CD4-positive, alpha-beta T cell treated with Interferon alpha-2 for 1 hour (primary cell): ENCODE results near the gene TEX22.
A peak's percentile ranks its signal among the peaks of the same experiment; 100 is the strongest.

ENCODE experiments used
- DNase-seq, 2 donors: peaks; one replicate each; pipeline ENCODE4 v3.0.0-alpha.2; 2020 to 2022

Gene TEX22

DNA sequence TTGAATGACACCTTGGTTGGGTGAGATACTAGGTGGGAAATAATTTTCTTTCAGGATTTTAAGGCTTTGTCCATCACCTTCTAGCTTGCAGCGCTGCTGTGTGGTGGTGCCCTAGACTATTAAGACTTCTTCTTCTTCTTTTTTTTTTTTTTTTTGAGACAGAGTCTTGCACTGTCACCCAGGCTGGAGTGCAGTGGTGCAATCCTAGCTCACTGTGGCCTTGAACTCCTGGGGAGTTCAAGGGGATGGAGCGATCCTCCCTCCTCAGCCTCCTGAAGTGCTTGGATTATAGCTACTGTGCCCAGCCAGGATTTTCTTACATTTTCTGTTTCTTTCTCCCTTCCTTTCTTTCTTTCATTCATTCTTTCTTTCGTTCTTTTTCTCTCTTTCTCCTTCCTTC lies 11.0 kb downstream of the TEX22 start:
- DNase-seq = no peak

DNA sequence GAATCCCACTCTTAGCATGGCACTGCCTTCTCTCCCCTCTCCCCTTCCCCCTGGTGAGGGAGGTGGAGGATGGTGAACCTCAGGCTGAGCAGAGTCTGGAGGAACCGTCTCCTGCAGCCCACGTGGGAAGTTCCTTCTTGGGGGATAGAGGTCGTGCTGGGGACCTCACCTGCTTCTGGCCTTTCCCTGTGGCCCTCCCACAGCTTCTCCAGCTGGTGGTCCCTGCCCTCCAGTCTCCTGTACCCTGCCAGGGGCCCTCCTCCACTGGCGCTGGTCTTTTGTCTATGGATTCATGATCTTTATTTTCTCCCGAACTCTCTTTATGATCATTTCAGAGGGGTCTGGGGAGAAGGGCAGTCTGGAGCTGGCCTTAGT lies 12.3 kb downstream of the TEX22 start:
- no peak for DNase-seq

GRCh38 chr14:105411017-105411941 lies 12.9 kb downstream of the TEX22 start:
- DNase-seq = peak in 1 of 2 donors; percentile 21

- no peak for DNase-seq
Observed at GRCh38 chr14:105411985-105412770, 13.8 kb downstream of the TEX22 start.

DNA sequence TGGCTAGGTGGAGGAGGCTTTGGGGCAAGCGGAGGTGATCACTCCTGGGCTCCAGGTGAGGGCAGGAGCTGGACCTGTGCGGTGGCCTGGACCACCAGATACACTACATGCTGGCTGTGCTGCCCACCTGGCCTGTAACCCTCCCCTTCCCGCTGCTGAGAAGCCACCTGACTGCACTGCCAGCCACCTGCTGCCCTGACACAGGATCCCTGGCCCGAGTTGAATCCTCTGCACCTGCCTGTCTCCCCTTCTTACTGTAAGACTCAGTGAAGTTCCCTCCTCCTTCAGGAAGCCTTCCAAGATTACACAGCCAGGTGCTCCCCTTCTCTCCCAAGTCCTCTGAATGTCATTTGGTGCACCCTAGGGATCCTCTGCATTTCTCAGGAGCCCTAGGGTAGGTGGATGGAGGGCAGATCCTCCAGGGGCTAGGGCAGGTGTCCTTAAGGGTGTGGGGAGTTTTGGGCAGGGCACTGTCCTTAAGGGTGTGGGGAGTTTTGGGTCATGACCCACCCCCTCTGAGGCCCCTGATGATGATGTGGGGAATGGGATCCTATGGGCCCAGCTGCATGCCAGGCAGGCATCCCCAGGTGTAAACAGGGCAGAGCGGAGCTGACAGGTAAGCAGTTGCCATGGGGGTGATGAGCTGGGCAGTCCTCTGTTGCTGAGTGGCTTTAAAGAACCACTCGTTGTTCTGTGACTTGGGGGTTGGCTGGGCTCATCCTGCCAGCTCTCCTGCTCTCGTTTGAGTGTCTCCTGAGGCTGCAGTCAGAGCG lies 14.6 kb downstream of the TEX22 start:
- DNase-seq = no peak

GRCh38 chr14:105413544-105413886 lies 15.2 kb downstream of the TEX22 start:
- DNase-seq = no peak

- peak; percentile 45 to 68 for DNase-seq
Observed at GRCh38 chr14:105414456-105415371, 16.4 kb downstream of the TEX22 start.

DNA sequence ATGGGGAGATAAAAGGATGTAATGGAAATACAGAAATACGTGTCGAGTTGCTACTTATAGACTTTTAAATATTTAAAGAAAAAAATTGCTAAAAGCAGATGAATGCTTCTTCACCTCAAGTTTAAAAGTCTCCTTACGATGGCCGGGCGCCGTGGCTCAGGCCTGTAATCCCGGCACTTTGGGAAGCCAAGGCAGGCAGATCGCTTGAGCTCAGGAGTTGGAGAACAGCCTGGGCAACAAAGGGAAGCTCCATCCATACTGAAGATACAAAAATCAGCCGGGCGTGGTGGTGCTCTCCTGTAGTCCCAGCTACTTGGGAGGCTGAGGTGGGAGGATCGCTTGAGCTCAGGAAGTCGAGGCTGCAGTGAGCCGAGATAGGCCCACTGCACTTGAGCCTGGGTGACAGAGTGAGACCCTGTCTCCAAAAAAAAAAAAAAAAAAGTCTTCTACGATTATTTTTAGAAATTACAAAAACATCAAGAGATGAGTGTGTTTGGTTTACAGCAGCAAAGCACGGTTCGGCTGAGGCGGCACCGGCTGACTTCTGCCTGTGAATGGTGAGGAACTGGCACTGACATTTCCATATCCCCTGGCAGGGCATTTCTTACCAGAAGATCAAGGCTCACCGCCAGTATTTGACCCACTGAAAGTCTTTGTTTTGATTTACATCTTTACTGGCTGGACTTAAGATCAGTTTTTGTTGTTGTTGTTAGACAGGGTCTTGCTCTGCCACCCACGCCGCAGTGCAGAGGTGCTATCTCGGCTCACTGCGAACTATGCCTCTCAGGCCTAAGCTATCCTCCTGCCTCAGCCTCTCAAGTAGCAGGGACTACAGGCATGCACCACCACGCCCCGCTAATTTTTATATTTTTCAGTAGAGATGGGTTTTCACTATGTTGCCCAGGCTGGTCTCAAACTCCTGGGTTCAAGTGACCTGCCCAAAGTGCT lies 17.4 kb downstream of the TEX22 start:
- DNase-seq = no peak

GRCh38 chr14:105416671-105417070 lies 18.3 kb downstream of the TEX22 start:
- DNase-seq = no peak

DNA sequence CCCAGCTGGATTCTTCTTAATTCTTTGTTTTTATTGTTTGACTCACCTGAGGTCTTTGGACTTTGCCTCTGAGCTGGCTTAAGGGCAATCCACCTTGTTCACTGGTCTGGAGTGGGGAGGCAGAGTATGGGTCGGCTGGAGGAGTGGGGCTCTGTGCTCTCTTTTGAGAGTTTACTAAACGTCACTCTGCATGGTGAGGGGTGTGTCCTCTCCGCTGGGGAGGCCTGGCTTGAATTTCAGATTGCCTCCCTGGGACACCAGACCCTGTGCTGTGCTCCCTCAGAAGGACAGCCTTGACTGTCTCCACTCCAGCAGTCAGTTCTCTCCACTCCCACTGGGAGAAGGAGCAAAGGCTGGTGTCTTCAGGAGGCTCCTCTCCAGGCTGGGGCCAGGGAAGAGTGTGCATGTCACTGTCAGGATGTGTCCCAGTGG lies 19.4 kb downstream of the TEX22 start:
- no peak for DNase-seq

DNA sequence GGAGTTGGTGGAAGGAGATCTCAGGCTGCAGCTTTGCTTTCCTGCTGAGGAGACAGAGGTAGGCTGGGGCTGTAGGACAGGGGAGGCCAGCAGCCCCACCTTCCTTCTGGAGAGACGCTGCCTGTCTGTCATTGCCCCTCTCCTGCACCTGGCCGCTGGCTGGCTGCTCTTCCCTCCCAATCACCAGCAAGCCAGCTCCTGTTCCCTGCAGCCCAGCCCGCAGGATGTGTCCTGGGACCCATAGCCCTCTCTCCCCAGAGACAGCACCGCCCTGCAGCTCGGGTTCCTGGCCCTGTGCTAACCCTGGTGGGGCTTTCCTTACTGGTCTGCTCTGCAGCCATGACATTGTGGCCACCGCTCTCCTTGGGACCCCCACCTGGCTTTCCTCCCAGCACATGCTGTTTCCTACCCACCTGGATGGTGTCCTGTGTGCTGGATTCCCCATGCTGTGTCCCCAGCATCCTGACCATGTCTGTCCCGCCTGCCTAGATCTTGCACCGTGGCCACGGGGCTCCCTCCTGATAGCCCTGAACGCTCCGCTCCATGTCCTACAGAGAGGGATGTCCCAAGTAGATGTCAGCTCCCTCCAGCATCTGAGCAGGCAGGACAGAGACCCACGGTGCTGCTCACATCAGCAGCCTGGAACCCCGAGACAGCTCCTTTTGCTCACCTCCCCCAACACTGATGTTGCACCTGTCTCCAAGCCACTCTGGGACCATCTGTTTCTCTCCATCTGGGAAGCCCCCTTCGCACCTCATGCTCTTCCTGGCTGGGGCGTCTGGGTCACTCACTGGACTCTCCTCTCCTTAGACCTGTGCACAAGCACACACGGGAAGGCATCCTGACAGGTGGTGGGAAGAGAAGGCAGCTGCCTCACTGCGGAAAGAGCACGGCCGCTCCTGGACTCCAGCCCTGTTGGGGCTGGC lies 20.2 kb downstream of the TEX22 start:
- no peak for DNase-seq

- DNase-seq = peak; percentile 26 to 60
Observed at GRCh38 chr14:105419195-105420091, 21.1 kb downstream of the TEX22 start, which contains the start of gene MTA1. MTA1 (plus strand) TSS chr14:105419827; CDS start chr14:105420036, 209 bp downstream.

- no peak for DNase-seq
Observed at GRCh38 chr14:105420101-105420973, 22.0 kb downstream of the TEX22 start.

DNA sequence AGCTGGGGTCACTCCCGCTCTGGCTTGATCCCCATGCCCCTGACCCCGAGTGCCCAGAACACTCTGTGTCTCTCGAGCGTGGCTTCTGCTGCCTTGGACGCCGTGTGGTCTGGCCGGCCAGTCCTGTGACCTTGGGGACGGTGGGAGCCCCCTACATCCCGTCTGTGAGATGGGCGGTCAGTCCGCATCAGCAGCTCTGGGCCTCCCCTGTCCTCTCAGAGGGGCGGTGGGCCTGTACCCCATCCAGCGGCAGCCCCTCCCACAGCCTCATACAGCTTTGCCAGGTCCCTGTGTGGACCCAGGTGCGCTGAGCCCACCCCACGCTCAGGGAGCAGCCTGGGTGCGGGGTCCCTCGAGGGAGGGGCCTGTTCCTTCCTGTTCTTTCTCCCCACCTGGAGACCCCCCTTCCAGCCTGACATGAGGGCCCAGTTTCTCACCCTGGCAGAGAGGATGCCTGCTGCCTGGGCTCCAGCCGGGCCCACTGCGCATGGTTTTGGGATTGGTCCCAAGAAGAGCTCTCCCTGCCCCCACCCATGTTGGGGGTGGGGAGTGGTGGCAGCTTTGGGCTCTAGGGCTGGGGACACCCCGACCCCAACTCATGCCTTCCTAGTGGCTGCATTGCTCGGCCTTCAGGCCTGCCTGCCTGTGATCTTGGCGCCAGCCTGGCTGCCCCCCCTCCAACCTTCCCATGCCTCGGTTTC lies 22.8 kb downstream of the TEX22 start:
- DNase-seq = no peak

GRCh38 chr14:105421723-105422615 lies 23.6 kb downstream of the TEX22 start:
- no peak for DNase-seq
